ENCODE results near the gene CTSE. TPM values are rescaled to one million over a fixed set of nuclear protein-coding genes. Genes with fewer than 3 reads are reported as not detected.

CTSE gene
- total and polyA plus RNA-seq, 9 of the 15 experiments (the other 6 are each of a cell fraction or from before 2014, with no cell fraction given), result 0.04 to 0.18 (median 0.09) TPM; not detected in 4

DNA sequence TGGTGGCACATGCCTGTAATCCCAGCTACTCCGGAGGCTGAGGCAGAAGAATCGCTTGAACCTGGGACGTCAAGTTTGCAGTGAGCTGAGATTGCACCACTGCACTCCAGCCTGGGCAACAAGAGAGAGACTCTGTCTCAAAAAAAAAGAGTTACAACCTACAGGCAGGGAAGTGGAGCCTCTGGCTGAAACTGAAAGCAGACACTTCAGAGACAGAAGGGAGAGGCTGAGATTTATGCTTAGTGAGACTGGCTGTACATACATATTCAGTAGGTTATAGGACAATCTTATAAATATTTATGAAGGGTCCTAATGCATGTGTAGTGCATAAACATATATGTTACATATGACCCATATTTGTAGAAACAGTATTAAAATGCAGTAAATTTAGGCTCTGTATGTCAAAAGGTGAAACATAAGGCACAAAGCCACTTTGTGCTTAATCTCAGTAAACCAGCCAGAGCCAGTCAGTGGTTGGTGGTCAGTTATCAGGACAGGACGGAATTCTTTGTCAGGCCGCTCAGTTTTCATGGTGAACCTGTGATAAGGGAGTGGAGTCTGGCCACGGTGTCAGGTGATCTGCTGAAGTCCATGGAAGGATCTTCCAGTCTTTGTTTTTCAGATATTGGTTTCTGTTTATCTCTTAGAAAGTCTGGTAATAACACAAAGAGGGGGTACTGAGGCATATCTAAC, 42.9 kb upstream of the CTSE start (continued):
- TF ChIP-seq, protein P1, sequence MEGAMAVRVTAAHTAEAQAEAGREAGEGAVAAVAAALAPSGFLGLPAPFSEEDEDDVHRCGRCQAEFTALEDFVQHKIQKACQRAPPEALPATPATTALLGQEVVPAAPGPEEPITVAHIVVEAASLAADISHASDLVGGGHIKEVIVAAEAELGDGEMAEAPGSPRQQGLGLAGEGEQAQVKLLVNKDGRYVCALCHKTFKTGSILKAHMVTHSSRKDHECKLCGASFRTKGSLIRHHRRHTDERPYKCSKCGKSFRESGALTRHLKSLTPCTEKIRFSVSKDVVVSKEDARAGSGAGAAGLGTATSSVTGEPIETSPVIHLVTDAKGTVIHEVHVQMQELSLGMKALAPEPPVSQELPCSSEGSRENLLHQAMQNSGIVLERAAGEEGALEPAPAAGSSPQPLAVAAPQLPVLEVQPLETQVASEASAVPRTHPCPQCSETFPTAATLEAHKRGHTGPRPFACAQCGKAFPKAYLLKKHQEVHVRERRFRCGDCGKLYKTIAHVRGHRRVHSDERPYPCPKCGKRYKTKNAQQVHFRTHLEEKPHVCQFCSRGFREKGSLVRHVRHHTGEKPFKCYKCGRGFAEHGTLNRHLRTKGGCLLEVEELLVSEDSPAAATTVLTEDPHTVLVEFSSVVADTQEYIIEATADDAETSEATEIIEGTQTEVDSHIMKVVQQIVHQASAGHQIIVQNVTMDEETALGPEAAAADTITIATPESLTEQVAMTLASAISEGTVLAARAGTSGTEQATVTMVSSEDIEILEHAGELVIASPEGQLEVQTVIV (CRISPR knock-in tag; IDR thresholded peaks at IDR 0.05; ENCODE audit: borderline replicate concordance), result no peak
- TF ChIP-seq HSF4 (CRISPR knock-in tag; IDR thresholded peaks at IDR 0.05; ENCODE audit: borderline replicate concordance), result no peak
- TF ChIP-seq SMAD1 (IDR thresholded peaks at IDR 0.05; ENCODE audit: low read depth, low read length, partially characterized antibody), result no peak
- no peak for TF ChIP-seq ZNF668 (CRISPR knock-in tag; IDR thresholded peaks at IDR 0.05)
- no peak for TF ChIP-seq ETV6 (IDR thresholded peaks at IDR 0.05; ENCODE audit: borderline replicate concordance in 1 of 2, low read depth in 2 of 2, low read length in 1 of 2)
- no peak for TF ChIP-seq ETV6 (CRISPR knock-in tag; IDR thresholded peaks at IDR 0.05; ENCODE audit: borderline replicate concordance)
- no peak for TF ChIP-seq HNRNPUL1 (IDR thresholded peaks at IDR 0.05; ENCODE audit: low read length)
- no peak for TF ChIP-seq KAT7 (CRISPR knock-in tag; IDR thresholded peaks at IDR 0.05; ENCODE audit: borderline replicate concordance)
- TF ChIP-seq MCM5 (IDR thresholded peaks at IDR 0.05; ENCODE audit: low read depth), result no peak
- no peak for TF ChIP-seq ZNF282 (CRISPR knock-in tag; IDR thresholded peaks at IDR 0.05)
- peak; percentile 86 for TF ChIP-seq NCOR1 (IDR thresholded peaks at IDR 0.05)
- TF ChIP-seq, protein P2, sequence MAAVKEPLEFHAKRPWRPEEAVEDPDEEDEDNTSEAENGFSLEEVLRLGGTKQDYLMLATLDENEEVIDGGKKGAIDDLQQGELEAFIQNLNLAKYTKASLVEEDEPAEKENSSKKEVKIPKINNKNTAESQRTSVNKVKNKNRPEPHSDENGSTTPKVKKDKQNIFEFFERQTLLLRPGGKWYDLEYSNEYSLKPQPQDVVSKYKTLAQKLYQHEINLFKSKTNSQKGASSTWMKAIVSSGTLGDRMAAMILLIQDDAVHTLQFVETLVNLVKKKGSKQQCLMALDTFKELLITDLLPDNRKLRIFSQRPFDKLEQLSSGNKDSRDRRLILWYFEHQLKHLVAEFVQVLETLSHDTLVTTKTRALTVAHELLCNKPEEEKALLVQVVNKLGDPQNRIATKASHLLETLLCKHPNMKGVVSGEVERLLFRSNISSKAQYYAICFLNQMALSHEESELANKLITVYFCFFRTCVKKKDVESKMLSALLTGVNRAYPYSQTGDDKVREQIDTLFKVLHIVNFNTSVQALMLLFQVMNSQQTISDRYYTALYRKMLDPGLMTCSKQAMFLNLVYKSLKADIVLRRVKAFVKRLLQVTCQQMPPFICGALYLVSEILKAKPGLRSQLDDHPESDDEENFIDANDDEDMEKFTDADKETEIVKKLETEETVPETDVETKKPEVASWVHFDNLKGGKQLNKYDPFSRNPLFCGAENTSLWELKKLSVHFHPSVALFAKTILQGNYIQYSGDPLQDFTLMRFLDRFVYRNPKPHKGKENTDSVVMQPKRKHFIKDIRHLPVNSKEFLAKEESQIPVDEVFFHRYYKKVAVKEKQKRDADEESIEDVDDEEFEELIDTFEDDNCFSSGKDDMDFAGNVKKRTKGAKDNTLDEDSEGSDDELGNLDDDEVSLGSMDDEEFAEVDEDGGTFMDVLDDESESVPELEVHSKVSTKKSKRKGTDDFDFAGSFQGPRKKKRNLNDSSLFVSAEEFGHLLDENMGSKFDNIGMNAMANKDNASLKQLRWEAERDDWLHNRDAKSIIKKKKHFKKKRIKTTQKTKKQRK (IDR thresholded peaks at IDR 0.05; ENCODE audit: borderline replicate concordance, low read depth, low read length), result no peak
- TF ChIP-seq ZNF77 (CRISPR knock-in tag; IDR thresholded peaks at IDR 0.05), result no peak
- TF ChIP-seq KAT2B (IDR thresholded peaks at IDR 0.05; ENCODE audit: low read depth, low read length), result no peak
- no peak for TF ChIP-seq HIVEP1 (CRISPR knock-in tag; IDR thresholded peaks at IDR 0.05)
- no peak for TF ChIP-seq CREBBP (IDR thresholded peaks at IDR 0.05; ENCODE audit: low read depth, low read length)
- TF ChIP-seq SRF (CRISPR knock-in tag; IDR thresholded peaks at IDR 0.05), result no peak
